NCI-H460 (cell line): ENCODE data around the gene DCC. TPM values are rescaled to one million over a fixed set of nuclear protein-coding genes. Genes with fewer than 3 reads are reported as not detected.

Experiments used
- DNase-seq: peaks from one replicate; pipeline ENCODE4 v3.0.0-alpha.2; 2016; ENCODE audit warnings: low read depth; ENCODE audit errors: extremely low read depth
- total RNA-seq: library from RNA; depleted of rRNA; stranded (reverse); fragments of >200 nt; shearing (Covaris generic); gene quantifications from 2 replicates; pipeline ENCODE4 v1.2.3, GENCODE V29; 2014

Gene DCC
- total RNA-seq, 1 experiment from 2014 or later: 0.05 TPM

DNA sequence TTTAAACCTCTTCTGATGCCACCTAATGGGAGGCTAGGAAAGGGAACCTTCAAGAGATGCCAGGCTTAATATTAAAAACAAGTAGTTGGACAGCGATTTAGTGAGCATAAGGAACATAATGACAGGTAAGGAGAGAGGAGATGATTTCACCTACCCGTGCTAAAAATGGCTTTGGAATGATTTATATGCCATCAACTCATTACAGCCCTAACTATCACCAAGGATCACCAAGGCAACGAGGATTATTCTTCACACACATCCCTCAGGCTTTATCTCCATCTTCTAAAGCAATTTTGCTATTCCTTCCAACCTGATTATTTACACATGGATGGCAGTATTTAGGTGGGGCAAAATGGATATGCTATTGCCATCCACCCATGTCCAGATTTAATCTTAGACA is 237.8 kb downstream of the DCC start:
- DNase-seq: no peak

- DNase-seq: no peak
Measured at GRCh38 chr18:52582061-52582460, 242.1 kb downstream of the DCC start.

DNA sequence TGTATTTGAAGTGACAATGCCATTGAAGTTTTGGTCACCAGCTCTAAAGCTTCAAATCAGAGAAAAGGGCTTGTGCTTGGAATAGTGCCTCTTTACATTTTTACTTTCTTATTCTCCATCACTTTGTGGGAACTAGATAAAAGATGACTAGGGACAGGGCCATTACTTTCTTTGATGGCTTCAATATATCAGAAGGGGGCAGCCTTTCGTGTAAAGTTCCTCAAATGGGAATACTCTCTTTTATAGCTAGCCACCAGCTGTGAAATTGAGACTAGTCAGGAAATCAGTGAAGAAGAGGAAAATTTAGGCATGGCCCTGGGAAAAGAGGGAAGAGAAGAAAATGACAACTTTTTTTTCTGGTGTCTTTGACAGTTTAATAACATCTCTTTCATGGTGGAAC is 242.5 kb downstream of the DCC start:
- DNase-seq: no peak

GRCh38 chr18:52588931-52589330 is 248.9 kb downstream of the DCC start:
- no peak for DNase-seq

DNA sequence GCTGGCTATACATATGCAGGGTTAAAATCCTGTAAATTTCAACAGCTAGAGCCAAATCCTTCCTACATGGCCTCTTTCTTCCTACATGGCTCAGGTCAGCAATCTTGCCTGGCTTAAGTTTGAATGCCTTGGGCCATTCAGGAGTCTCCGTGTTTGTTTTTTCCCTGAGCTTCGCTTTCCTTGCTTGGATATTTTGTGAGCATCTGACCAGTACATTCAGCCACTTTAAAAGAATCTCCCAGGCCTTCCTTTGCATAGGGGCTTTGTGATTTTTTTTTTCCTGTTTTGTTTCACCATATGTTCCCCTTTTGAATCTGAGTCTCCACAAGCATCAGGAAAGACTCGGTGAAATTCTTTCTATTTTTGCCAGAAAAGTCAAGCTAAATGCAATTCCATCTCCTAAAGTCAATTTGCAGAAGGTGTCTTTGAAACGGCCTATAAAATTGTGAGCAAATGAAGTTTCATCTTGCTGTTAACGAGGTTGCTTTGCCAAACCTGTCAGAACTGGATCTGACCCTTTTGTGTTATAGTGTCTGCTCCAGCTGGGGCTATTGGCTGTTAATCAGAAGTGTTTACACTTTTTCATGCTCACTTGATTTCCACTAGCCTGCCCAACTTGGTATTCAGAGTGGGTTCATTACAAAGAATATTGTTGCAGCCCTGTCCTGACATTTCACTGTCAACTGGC is 256.9 kb downstream of the DCC start:
- DNase-seq: no peak

GRCh38 chr18:52598921-52599320 is 258.9 kb downstream of the DCC start:
- DNase-seq: no peak

- DNase-seq: no peak
Measured at GRCh38 chr18:52602820-52603219, 262.8 kb downstream of the DCC start.

DNA sequence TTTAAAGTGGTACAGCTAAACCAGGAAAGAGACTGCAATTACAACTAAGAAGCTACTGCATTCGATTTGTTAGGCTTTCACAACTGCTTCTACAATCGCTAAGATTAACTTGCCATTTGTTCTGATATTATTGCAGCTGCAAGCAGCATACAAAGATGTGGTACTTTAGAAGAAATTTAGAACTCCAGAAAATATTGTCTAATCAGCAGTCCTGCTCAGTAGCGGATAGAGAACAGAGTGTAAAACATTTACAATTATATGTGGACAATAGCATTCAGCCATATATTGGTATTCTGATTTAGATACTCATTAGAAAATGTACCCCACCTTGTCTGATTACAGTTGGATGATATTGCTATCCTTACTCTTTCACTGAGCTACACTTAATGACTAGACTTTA is 265.3 kb downstream of the DCC start:
- DNase-seq: no peak

DNA sequence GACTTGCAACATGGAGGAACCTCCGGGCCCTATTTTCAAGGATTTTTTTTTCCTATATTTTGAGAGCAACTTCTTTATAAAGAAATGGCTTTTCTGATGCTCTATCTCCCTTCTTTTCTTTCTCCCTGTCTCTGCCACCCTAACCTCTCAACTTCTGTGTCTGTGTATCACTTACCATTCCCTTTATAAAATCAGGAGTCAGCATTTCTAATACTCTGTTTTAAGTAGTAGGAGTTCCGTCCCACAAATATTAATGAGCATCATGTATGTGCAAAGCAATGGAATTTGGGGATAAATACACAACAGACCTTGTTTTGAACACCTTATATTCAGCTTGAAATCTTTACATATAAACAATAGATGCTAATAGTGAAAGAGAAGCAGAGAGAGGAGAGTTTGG is 268.0 kb downstream of the DCC start:
- DNase-seq: no peak

GRCh38 chr18:52610451-52611115 is 270.6 kb downstream of the DCC start:
- no peak for DNase-seq

DNA sequence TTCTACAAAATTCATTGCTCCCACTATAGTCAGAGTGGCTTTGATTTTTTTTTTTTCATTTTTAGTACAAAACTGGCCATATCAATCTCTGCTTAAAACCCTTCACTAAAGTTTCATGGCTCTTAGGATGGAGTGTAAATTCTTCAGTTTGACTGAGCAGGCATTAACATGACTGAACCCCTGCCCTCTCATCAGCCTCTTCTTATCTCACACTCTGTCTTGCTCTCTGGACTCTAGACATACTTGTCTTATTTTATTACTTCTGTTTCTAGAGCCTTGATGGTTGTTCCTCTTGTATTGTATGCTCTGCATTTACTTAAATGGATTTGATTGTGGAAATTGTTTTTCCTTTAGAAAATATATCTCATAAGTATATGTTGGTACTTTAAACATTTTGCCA is 272.4 kb downstream of the DCC start:
- DNase-seq: no peak

DNA sequence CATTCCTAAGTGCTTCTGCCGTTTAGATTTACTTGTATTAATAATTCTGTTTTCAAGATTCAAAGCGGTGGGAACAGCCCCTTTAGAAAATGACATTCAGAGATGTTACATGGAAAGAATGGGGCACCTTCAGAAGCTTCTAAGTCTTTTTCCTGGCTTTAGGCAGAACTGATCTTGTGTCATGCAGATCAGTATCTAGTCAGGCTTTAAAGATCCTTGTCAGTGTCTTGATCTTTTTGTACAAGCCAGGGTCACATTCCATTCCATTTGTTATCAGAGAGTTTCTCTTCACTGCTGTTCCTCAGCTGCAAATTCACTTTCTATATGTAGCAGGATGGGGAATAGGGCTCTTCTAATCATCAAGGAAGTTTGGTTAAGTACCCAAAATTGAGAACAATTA is 275.3 kb downstream of the DCC start:
- no peak for DNase-seq

DNA sequence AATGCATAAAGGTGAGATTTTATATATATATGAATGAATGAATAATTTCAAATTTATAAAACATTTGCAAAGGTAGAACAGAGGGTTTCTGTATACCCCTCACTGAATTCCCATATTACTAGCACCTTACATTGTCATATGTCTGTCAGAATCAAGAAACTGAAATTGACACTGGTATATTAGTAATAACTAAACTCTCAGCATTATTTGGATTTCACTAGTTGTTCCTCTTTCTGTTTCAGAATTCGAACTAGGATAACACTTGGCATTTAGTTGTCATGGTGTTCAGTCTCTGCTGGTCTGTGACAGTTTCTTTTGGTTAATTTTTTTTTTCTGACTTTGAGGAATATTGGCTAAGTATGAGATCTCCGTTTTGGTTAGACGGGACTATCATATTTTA is 275.9 kb downstream of the DCC start:
- no peak for DNase-seq

DNA sequence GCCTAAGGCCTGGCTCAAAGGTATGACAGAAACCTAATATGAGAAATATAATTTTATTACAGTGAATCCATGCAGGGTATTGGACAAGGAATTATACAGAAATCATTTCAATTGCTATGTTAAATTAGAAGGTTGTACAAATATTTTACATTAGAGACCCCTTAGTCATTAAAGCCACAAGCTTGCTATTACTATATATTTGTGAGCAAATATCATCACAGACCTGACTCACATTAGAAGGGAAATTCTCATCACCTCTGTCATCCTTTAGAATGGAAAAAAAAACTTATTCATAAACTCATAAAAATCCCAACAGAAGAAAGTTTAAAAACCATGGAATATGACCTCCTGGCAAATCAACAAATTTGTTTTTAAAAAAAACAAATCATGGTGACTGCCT is 277.9 kb downstream of the DCC start:
- DNase-seq: no peak

DNA sequence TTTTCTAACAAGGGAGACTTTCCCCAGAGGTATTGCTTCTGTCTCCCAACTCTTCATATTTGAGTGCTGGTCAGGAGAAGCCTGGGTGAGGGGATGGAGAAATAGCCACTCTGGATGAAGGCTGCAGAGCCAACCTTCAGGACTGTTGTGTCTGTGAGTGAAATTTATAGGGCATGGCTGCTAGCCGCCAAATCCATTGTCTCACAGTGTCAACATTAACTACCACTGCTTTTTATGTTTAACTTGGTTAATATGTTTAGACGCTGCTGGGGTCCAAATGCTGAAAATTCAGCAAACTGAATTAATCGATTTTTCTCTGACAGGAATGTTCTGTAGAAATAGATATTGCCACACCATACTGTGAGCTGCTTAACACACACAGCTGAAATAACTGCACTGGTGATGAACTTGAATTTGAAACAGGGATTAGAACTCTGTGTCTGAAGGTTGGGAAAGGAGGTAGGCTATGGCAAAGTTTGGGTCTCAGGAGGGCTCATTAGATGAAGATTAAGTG is 281.0 kb downstream of the DCC start:
- no peak for DNase-seq

GRCh38 chr18:52624702-52625101 is 284.7 kb downstream of the DCC start:
- no peak for DNase-seq

DNA sequence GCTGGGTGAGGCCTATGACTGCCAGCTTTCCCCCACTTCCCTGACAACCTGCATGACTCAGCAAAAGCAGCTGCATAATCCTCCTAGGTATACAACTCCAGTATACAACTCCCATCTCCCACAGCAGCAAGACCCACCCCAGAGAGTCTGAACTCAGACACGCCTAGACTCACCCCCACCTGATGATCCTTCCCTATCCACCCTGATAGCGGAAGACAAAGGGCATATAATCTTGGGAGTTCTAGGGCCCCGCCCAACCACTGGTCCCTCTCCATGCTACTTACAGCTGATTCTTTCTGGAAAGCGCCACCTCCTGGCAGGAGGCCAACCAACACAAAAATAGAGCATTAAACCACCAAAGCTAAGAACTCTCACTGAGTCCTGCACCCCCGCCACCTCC is 296.5 kb downstream of the DCC start:
- no peak for DNase-seq

DNA sequence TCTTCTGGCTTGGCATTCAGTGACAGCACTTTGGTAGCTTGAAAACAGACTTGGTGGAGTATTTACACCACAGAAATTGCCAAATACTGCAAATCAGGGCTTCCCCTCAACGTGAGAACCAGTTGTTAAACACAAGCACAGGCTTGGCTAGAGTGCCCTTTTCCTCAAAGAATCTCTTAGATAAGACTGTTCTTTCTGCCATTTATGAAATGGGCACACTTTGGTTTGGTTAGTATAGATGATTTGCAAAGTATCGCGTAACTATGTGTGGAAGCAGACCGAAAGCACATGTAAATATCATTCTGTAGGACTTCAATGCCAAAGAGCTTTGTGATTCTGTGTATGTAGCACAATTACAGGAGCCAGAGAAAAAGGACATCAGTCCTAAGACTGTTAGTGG is 308.2 kb downstream of the DCC start:
- DNase-seq: no peak

DNA sequence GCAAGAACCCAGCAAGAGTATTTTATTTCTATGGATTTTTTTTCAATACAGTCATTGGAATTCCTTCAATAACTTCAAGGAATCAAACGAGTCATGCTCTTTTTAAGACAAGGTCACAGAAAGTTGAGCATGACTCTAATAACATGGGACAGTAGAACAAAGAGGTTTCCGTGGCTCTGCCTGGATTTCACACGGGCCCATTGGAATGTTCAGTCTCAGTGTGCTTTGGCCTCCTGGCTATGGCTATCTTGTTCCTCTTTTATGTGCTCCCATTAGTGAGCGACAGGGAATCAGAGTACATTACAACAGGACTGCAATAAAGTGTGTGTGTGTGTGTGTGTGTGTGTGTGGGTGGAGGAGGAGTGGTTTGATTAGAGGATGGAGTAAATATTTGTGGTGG is 312.4 kb downstream of the DCC start:
- DNase-seq: no peak

DNA sequence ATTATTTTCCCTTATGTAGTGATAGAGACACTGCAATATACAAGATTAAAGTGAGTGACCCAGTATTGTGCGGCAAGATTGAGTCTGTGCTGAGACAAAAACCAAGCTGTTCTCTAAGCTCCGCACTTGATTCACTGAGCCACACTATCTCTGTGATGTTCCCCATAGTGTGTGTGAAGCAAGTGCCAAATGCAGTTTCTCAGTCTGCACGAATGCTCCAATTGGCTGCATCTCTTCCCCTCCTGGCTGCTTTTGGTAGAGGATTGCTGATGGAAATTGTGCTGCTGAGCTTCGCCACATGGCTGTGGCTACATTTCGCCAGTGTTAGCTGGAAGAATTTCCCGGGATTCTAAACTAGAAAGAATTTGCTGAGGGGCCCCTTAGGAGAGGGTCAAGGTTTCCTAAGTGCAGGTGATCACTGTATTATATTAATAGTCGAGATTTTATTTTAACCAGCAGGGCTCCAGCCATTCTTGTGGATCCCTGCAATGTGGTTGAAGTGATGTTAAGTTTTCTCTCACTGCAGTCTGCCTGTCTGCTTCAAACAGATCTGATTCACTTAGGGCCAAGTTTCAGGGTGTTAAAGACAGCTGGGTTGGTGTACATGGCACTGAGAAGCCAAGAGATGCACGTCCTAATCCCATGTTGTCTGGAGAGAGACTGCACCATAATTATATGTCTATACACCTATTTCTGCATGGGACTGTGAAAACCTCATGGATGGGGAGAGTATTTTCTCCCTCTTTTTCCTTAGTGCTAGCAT is 317.2 kb downstream of the DCC start:
- no peak for DNase-seq

- no peak for DNase-seq
Measured at GRCh38 chr18:52667463-52668065, 327.6 kb downstream of the DCC start.
